ENCODE data around the gene GZF1.

GRCh38 chr20:23313271-23313670, 48.7 kb upstream of the GZF1 start:
- TF ChIP-seq CTCF (IDR thresholded peaks at IDR 0.05) (no peak), POLR2A (IDR thresholded peaks at IDR 0.05) (no peak)
